ENCODE data around the gene POLR2F. TPM values are rescaled to one million over a fixed set of nuclear protein-coding genes. Genes with fewer than 3 reads are reported as not detected.
"Not testable (repeated sequence)": the region's sequence is repeated elsewhere in the genome, so short reads cannot be mapped to it uniquely, and the experiment has no call there.

The POLR2F gene
- polyA plus RNA-seq, 6 donors from 2014 or later, result 113 to 131 (median 123) TPM

DNA sequence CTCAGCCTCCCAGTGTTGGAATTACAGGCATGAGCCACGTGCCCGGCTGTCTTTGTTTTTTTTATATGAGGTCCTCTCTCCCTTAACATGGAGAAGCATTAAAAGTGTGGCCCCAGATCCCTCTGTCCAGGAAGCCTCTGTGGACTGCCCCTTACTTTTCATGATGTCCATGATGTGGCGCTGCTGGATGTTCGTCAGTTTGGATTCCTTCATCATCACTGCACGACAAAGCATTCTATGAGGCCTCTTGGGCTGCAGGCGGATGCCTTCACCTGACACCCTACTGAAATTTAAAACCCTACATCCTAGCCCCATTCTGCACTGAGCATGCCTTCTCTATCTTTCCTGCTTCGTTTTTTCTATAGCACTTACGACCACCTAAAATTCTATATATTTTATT lies 2.2 kb upstream of the POLR2F start:
- Mint-ChIP-seq H3K4me1 (peaks cover 21 to 32% (median 28%) of the 10 kb centered on the region in 3 donors), H3K4me3 (peak overlapping the region in 1 of 8 donors; percentile 46), H3K9me3 (no peaks in the 10 kb centered on the region), H3K27me3 (peaks cover 4 to 12% (median 11%) of the 10 kb centered on the region in 3 donors), H3K36me3 (peaks cover 0 to 7% of the 10 kb centered on the region in 2 donors), H3K27ac (no peak overlapping the region)
- DNase-seq (no peak), ATAC-seq (ENCODE audit: low read depth in 2 of 2) (no peak)

DNA sequence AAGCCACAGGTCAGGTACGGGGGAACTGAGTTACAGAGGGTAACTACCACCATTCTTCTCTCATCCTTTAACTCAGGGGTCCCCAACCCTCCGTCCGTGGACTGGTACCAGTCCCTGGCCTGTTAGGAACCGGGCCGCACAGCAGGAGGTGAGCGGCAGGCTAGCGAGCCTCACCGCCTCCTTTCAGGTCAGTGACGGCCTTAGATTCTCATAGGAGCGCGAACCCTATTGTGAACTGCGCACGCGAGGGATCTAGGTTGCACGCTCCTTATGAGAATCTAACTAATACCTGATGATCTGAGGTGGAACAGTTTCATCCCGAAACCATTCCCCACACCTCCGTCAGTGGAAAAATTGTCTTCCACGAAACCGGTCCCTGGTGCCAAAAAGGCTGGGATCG lies 870 bp upstream of the POLR2F start:
- not testable (repeated sequence) for DNase-seq; H3K9me3 Mint-ChIP-seq; ATAC-seq (ENCODE audit: low read depth in 2 of 2)
- peaks cover 4 to 12% (median 11%) of the 10 kb centered on the region in 3 donors for H3K27me3 Mint-ChIP-seq
- H3K36me3 Mint-ChIP-seq, result peaks cover 10 to 17% of the 10 kb centered on the region in 2 donors
- peak overlapping the region; percentile 89 to 100 (median 100) for H3K4me3 Mint-ChIP-seq
- peak overlapping the region in 4 of 6 donors; percentile 16 to 99 (median 66) for H3K27ac Mint-ChIP-seq
- peaks cover 23 to 42% (median 39%) of the 10 kb centered on the region in 3 donors for H3K4me1 Mint-ChIP-seq

- Mint-ChIP-seq H3K4me1 (peaks cover 27 to 43% (median 43%) of the 10 kb centered on the region in 3 donors), H3K4me3 (peak overlapping the region; percentile 89 to 100 (median 100)), H3K27me3 (peaks cover 4 to 12% (median 11%) of the 10 kb centered on the region in 3 donors), H3K36me3 (peaks cover 13 to 22% of the 10 kb centered on the region in 2 donors), H3K9me3 (no peaks in the 10 kb centered on the region), H3K27ac (peak overlapping the region in 5 of 6 donors; percentile 93 to 100 (median 99))
- DNase-seq (no peak), ATAC-seq (ENCODE audit: low read depth in 2 of 2) (peak; percentile 44 to 47)
Observed at GRCh38 chr22:37953062-37953436, 450 bp upstream of the POLR2F start.

- DNase-seq, result no peak
- no peak for ATAC-seq (ENCODE audit: low read depth in 2 of 2)
- no peaks in the 10 kb centered on the region for H3K9me3 Mint-ChIP-seq
- H3K4me1 Mint-ChIP-seq, result peaks cover 38 to 48% (median 47%) of the 10 kb centered on the region in 3 donors
- peaks cover 4 to 12% (median 11%) of the 10 kb centered on the region in 3 donors for H3K27me3 Mint-ChIP-seq
- H3K27ac Mint-ChIP-seq, result peak overlapping the region in 2 of 6 donors; percentile 21 to 97
- H3K36me3 Mint-ChIP-seq, result peaks cover 26 to 38% of the 10 kb centered on the region in 2 donors
- H3K4me3 Mint-ChIP-seq, result peak overlapping the region; percentile 89 to 100 (median 100)
Observed at GRCh38 chr22:37954686-37955085, 1.2 kb downstream of the POLR2F start.

DNA sequence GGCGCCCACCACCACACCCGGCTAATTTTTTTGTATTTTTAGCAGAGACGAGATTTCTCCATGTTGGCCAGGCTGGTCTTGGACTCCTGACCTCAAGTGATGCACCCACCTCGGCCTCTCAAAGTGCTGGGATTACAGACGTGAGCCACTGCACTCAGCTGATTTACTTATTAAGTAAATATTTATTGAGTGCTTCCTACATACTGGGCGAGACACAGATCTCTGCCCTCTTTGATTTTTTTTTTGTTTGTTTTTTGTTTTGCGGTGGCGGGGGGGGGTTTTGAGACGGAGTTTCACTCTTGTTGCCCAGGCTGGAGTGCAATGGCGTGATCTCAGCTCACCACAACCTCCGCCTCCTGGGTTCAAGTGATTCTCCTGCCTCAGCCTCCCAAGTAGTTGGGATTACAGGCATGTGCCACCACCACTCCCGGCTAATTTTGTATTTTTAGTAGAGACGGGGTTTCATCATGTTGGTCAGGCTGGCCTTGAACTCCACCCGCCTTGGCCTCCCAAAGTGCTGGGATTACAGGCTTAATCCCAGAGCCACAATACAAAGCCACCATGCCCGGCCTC lies 2.4 kb downstream of the POLR2F start:
- DNase-seq, H3K27ac Mint-ChIP-seq: not testable (repeated sequence)

DNA sequence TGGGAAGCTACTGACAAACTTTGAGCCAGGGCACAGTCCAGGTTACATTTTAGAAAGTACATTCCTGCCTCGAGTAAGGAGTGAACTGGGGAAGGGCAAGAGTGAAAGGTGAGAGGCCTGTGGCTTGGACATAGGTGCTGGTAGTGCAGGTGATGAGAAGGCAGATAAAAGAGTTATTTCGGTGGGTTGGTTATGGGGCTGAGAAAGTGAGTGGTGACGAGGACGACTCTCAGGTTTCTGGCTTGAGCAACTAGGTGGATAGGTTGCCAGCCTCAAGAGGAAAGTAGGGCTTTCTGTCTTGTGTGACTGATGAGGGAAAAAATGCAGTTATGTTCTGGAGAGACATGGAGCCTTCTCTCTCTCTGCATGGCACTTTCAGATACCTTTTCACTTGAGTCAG lies 3.7 kb downstream of the POLR2F start:
- H3K27me3 Mint-ChIP-seq, result peaks cover 4 to 8% (median 7%) of the 10 kb centered on the region in 3 donors
- H3K36me3 Mint-ChIP-seq, result peaks cover 35 to 53% of the 10 kb centered on the region in 2 donors
- H3K4me1 Mint-ChIP-seq, result peaks cover 38 to 48% (median 45%) of the 10 kb centered on the region in 3 donors
- ATAC-seq (ENCODE audit: low read depth in 2 of 2) (no peak), DNase-seq (no peak)
- H3K27ac Mint-ChIP-seq, result no peak overlapping the region
- peak overlapping the region in 1 of 8 donors; percentile 81 for H3K4me3 Mint-ChIP-seq
- no peaks in the 10 kb centered on the region for H3K9me3 Mint-ChIP-seq

More for the DNA sequence above, 2.4 kb downstream of the POLR2F start:
- Mint-ChIP-seq H3K36me3 (peaks cover 27 to 40% of the 10 kb centered on the region in 2 donors), H3K4me3 (peak overlapping the region in 1 of 8 donors; percentile 89), H3K27me3 (peaks cover 4 to 12% (median 11%) of the 10 kb centered on the region in 3 donors), H3K4me1 (peaks cover 38 to 48% (median 47%) of the 10 kb centered on the region in 3 donors)
- not testable (repeated sequence) for H3K9me3 Mint-ChIP-seq; ATAC-seq (ENCODE audit: low read depth in 2 of 2)

- Mint-ChIP-seq H3K27ac (peak overlapping the region in 1 of 6 donors; percentile 39), H3K4me3 (peak overlapping the region in 1 of 8 donors; percentile 72), H3K9me3 (no peaks in the 10 kb centered on the region), H3K27me3 (no peaks in the 10 kb centered on the region), H3K36me3 (peaks cover 35 to 45% of the 10 kb centered on the region in 2 donors), H3K4me1 (peaks cover 26 to 31% (median 29%) of the 10 kb centered on the region in 3 donors)
- ATAC-seq (ENCODE audit: low read depth in 2 of 2) (no peak), DNase-seq (no peak)
Observed at GRCh38 chr22:37959231-37959825, 5.8 kb downstream of the POLR2F start.

DNA sequence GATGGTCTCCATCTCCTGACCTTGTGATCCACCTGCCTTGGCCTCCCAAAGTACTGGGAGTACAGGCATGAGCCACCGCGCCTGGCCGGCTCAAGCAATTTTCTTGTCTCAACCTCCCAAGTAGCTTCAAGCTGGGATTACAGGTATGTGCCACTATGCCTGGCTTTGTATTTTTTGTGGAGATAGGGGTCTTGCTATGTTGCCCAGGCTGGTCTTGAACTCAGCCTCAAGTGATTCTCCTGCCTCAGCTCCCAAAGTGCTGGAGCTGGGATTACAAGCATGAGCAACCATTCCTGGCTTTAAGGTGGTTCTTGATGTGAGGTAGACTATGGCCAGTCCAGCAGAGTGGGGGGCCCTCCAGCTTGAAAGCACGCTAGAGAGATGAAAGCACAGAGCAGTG lies 7.6 kb downstream of the POLR2F start:
- Mint-ChIP-seq H3K36me3 (peaks cover 35 to 45% of the 10 kb centered on the region in 2 donors), H3K27ac (peak overlapping the region in 1 of 6 donors; percentile 74), H3K4me1 (peaks cover 22 to 25% (median 23%) of the 10 kb centered on the region in 3 donors), H3K9me3 (no peaks in the 10 kb centered on the region), H3K4me3 (no peak overlapping the region), H3K27me3 (no peaks in the 10 kb centered on the region)
- ATAC-seq (ENCODE audit: low read depth in 2 of 2) (no peak), DNase-seq (no peak)

GRCh38 chr22:37965940-37966664 lies 12.6 kb downstream of the POLR2F start:
- peaks cover 5 to 12% (median 8%) of the 10 kb centered on the region in 3 donors for H3K4me1 Mint-ChIP-seq
- no peaks in the 10 kb centered on the region for H3K27me3 Mint-ChIP-seq
- H3K4me3 Mint-ChIP-seq, result no peak overlapping the region
- peaks cover 7 to 26% of the 10 kb centered on the region in 2 donors for H3K36me3 Mint-ChIP-seq
- ATAC-seq (ENCODE audit: low read depth in 2 of 2) (no peak), DNase-seq (no peak)
- no peak overlapping the region for H3K27ac Mint-ChIP-seq
- no peaks in the 10 kb centered on the region for H3K9me3 Mint-ChIP-seq

DNA sequence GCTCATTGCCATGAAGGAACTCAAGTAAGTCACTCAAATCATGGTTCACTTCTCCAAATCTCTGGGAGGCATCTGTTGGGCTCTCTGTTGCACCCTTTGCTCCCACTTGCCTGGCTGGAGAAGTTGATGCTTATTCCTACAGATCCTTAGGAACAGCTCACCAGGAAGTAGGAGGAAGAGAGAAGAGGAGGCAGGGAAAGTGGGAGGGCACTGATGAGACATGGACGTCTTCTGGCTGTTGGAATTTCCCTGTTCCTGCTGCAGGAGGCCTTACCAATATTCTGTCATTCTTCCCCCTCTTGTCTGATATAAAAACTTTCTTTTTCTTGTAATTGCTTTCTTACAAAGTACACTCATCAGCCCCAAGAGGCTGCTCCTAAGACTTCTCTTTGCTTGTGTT lies 13.6 kb downstream of the POLR2F start:
- no peak for ATAC-seq (ENCODE audit: low read depth in 2 of 2)

DNA sequence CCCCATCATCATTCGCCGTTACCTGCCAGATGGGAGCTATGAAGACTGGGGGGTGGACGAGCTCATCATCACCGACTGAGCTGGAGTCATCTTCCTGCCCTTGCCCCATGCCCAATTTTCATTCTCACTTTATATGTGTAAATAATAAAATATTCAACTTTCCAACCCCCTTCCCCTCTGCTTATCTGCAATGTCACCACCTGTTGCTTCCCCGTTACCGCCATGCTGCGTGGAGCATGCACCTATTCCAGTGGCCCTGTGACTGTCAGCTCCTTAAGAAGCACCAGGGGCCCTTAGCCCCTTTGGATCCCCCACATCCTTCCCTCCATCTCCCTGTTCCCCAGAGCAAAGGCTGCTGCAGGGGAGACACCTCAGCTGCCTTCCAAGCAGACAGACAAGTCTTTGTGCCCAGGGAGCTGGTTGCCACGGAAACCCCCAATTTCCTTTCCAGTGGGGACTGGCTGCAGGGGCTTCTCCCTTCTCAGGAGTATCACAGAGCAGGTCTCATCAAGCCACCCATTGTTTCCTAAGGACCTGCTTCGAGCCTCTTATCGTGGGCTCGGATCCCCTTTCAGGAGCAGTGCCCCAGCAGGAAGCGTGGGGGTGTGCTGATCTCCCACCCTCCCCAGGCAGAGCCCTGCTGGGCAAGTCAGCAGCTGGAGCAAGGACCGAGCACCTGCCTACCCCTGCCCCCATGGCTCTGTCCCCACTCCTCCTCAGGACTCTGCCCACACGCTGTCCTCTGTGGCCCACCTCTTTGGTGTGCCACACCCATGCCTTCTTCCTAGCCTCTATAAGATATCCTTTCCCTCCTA lies 14.3 kb downstream of the POLR2F start:
- ATAC-seq (ENCODE audit: low read depth in 2 of 2), result no peak
- Mint-ChIP-seq H3K9me3 (no peaks in the 10 kb centered on the region), H3K27me3 (no peaks in the 10 kb centered on the region), H3K4me3 (peak overlapping the region in 1 of 8 donors; percentile 19), H3K27ac (no peak overlapping the region), H3K4me1 (peaks cover 8 to 12% (median 12%) of the 10 kb centered on the region in 3 donors), H3K36me3 (peaks cover 0 to 22% of the 10 kb centered on the region in 2 donors)
- no peak for DNase-seq

More for the DNA sequence above, 13.6 kb downstream of the POLR2F start:
- no peak for DNase-seq
- Mint-ChIP-seq H3K27ac (no peak overlapping the region), H3K27me3 (no peaks in the 10 kb centered on the region), H3K9me3 (no peaks in the 10 kb centered on the region), H3K4me1 (peaks cover 8 to 12% (median 10%) of the 10 kb centered on the region in 3 donors), H3K36me3 (peaks cover 0 to 18% of the 10 kb centered on the region in 2 donors), H3K4me3 (no peak overlapping the region)

GRCh38 chr22:37968452-37969251 lies 15.2 kb downstream of the POLR2F start:
- ATAC-seq (ENCODE audit: low read depth in 2 of 2) (no peak), DNase-seq (no peak)
- no peak overlapping the region for H3K27ac Mint-ChIP-seq
- H3K4me1 Mint-ChIP-seq, result peaks cover 8 to 12% (median 12%) of the 10 kb centered on the region in 3 donors
- H3K27me3 Mint-ChIP-seq, result no peaks in the 10 kb centered on the region
- no peaks in the 10 kb centered on the region for H3K9me3 Mint-ChIP-seq
- H3K4me3 Mint-ChIP-seq, result no peak overlapping the region
- H3K36me3 Mint-ChIP-seq, result peaks cover 0 to 22% of the 10 kb centered on the region in 2 donors
